Common myeloid progenitor, CD34-positive (primary cell): ENCODE measurements around the gene RER1. TPM values are rescaled to one million over a fixed set of nuclear protein-coding genes. Genes with fewer than 3 reads are reported as not detected.
A peak's percentile ranks its signal among the peaks of the same experiment; 100 is the strongest.

Experiments
- CTCF ChIA-PET: fragments of 350-600 bp; sonication (Branson Sonifier 250); formaldehyde crosslinking; loops from one replicate; lab custom pipeline; 2021; ENCODE audit warnings: antibody characterized with exemption; lab: Charles Lee
- POLR2A ChIA-PET: fragments of 350-600 bp; sonication (Branson Sonifier 250); formaldehyde crosslinking; loops from one replicate; lab custom pipeline; 2021; ENCODE audit warnings: antibody characterized with exemption; lab: Charles Lee
- DNase-seq, 3 donors: peaks; one replicate each; pipeline versions ENCODE4 v3.0.0 to v3.0.0-alpha.2; 2013
- H3K27ac ChIP-seq, 2 experiments: 1 replicate in 1 of 2; 2 replicates in 1 of 2; pipeline ENCODE4 v1.7.0; 2013; ENCODE audit warnings: inconsistent platforms in 2 of 2, low read length in 2 of 2, mild to moderate bottlenecking in 2 of 2, low read depth in 1 of 2, moderate library complexity in 1 of 2; ENCODE audit not compliant: severe bottlenecking in 2 of 2, insufficient read depth in 1 of 2, poor library complexity in 1 of 2
- H3K27me3 ChIP-seq, 5 experiments: replicated peaks in 2 of 5; 1 replicate in 3 of 5; 2 replicates in 2 of 5; pipeline versions ENCODE4 v1.6.1 to v1.7.0; 2013; ENCODE audit warnings: low read length in 4 of 5, mild to moderate bottlenecking in 2 of 5, moderate library complexity in 2 of 5, inconsistent platforms in 1 of 5; ENCODE audit not compliant: insufficient read depth in 5 of 5, control insufficient read depth in 4 of 5
- H3K36me3 ChIP-seq, 4 experiments: 1 replicate in 2 of 4; 2 replicates in 2 of 4; pipeline versions ENCODE4 v1.6.1 to v1.7.0; 2013; ENCODE audit warnings: low read length in 3 of 4, control low read depth in 1 of 4, mild to moderate bottlenecking in 1 of 4; ENCODE audit not compliant: control insufficient read depth in 4 of 4, insufficient read depth in 4 of 4
- H3K4me1 ChIP-seq, 4 experiments: 1 replicate in 3 of 4; 2 replicates in 1 of 4; pipeline versions ENCODE4 v1.6.1 to v1.7.1; 2013; ENCODE audit warnings: low read length in 3 of 4, mild to moderate bottlenecking in 3 of 4, control low read depth in 1 of 4, inconsistent platforms in 1 of 4, moderate library complexity in 1 of 4; ENCODE audit not compliant: control insufficient read depth in 4 of 4, insufficient read depth in 4 of 4; ENCODE audit errors: control extremely low read depth in 1 of 4
- H3K4me3 ChIP-seq, 7 experiments: 1 replicate in 4 of 7; 2 replicates in 3 of 7; pipeline versions ENCODE4 v1.5.1 to v1.7.0; 2013; ENCODE audit warnings: mild to moderate bottlenecking in 7 of 7, low read length in 6 of 7, moderate library complexity in 6 of 7, inconsistent platforms in 2 of 7, low read depth in 2 of 7, control low read depth in 1 of 7; ENCODE audit not compliant: insufficient read depth in 4 of 7, control insufficient read depth in 1 of 7; ENCODE audit errors: extremely low read depth in 1 of 7
- H3K9me3 ChIP-seq, 5 experiments: 1 replicate in 4 of 5; 2 replicates in 1 of 5; pipeline versions ENCODE4 v1.6.1 to v1.7.1; 2013; ENCODE audit warnings: low read length in 4 of 5, mild to moderate bottlenecking in 2 of 5, inconsistent platforms in 1 of 5, low read depth in 1 of 5, moderate library complexity in 1 of 5; ENCODE audit not compliant: control insufficient read depth in 4 of 5, insufficient read depth in 2 of 5; ENCODE audit errors: control extremely low read depth in 1 of 5
- WGBS: methylation state at CpG from one replicate; pipeline ENCODE4 v1.1.5; 2013; ENCODE audit not compliant: insufficient coverage; 5-methylcytosine and 5-hydroxymethylcytosine counted together
- polyA plus RNA-seq: library from polyadenylated mRNA; unstranded; fragments of 120-200 nt; gene quantifications from one replicate; pipeline ENCODE4 v1.2.1, GENCODE V29; 2013

Gene RER1, protein sequence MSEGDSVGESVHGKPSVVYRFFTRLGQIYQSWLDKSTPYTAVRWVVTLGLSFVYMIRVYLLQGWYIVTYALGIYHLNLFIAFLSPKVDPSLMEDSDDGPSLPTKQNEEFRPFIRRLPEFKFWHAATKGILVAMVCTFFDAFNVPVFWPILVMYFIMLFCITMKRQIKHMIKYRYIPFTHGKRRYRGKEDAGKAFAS
- polyA plus RNA-seq = 58.0 TPM

DNA sequence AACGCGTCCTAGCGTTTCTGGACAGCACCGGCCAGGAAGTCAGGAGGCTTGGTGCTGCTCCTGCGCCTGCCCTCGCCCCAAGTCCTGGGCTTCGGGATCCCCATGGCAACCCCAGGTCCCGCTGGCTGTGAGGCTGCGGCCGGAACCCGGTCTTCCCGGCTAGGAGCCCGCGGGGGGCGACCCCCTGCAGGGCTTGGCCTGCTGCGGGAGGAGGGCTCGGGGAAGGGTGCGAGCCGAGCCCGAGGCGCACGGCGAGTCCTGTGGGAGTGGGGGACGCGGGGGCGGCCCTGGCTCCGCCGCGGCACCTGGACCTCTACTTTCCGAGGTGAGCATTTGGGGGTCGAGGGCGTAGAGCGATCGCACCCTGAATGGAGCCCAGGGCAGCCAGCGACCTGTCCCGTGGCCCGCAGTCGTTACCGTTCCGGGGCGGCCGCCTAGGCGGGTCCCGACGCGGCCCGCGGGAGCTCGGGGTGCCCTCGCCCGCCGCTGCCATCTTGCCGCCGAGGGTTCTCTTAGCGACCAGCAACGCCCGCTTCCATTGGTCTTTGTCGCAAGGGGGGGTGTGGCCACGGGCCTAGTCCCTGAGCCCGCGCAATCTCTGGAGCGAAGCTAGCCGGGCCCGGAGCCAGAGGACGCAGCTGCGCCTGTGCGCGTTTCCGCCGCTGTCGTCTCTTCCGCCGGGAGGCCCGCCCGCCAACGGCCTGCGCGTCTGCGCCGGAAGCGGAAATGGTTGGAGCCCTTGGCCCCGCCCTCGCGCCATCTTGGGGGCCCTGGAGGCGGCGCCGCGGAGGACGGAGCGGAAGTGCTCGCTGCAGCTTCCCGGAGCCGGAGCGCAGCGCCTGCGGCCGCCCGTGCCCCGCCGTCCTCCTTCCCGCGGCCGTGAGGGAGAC, at the start of gene RER1, which contains the start of gene MORN1:
RER1 (plus strand) TSS at position 801 of the 890 bp plus-strand sequence. CDS start 3,950 bp downstream, outside the sequence.
MORN1 (minus strand) TSS at position 514 of the 890 bp plus-strand sequence; CDS start at position 493, 21 bp downstream.
- POLR2A ChIA-PET = interaction anchor here (0.8 to 1.4 kb wide), 10 partner anchors 9 to 196 kb away, joined by 3 to 11 read pairs (median 4); partner anchors contain the start of gene FAAP20
- Histone ChIP-seq H3K9me3 (no peaks in the 10 kb centered on the region), H3K27ac (peak within 1 kb of the TSS; percentile 77 to 91), H3K36me3 (peaks cover 7 to 42% (median 27%) of the 10 kb centered on the region in 4 experiments), H3K27me3 (no peaks in the 10 kb centered on the region), H3K4me3 (peak within 1 kb of the TSS; percentile 75 to 94 (median 86)), H3K4me1 (peaks cover 2 to 26% (median 23%) of the 10 kb centered on the region in 4 experiments)
- WGBS = under 1% methylated on average over 77 of the region's 103 CpGs
- CTCF ChIA-PET = interaction anchor here (1.0 to 2.5 kb wide), 2 partner anchors 9 to 157 kb away, joined by 3 to 14 read pairs; no protein-coding TSS in a partner anchor
- peak; percentile 99 to 100 (median 100) for DNase-seq

DNA sequence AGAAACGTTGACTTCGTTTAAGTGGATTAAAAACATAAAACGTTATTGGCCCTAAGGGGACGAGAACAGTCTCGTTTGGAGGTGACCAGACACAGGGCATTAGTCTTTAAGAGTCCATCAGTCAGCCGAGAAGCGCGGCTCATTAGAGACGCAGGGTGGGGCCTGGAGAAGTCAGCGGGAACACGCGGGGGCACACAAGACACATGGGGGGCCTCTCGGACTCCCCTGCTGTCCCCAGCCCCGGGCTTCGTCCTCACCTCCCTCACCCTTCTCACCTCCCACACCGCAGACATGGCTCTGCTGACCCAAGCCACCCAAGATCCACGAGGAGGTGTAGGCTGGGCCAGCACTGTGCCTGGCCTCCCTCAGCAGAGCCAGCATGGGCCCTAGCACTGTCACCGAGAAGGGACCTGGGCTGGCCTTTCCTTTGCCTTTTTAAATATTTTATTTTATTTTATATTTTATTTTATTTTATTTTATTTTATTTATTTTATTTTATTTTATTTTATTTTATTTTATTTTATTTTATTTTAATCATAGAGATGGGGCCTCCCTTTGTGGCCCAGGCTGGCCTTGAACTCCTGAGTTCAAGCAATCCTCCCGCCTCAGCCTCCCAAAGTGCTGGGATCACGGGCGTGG, 49.1 kb upstream of the RER1 start:
- 94% methylated on average over 16 of the region's 21 CpGs for WGBS
- Histone ChIP-seq H3K9me3 (no peaks in the 10 kb centered on the region), H3K4me1 (no peaks in the 10 kb centered on the region), H3K4me3 (no peak overlapping the region), H3K36me3 (no peaks in the 10 kb centered on the region), H3K27ac (no peak overlapping the region), H3K27me3 (peaks cover 0 to 1% (median 0%) of the 10 kb centered on the region in 5 experiments)
- DNase-seq = no peak
- CTCF ChIA-PET = no interaction called here
- POLR2A ChIA-PET = no interaction called here

DNA sequence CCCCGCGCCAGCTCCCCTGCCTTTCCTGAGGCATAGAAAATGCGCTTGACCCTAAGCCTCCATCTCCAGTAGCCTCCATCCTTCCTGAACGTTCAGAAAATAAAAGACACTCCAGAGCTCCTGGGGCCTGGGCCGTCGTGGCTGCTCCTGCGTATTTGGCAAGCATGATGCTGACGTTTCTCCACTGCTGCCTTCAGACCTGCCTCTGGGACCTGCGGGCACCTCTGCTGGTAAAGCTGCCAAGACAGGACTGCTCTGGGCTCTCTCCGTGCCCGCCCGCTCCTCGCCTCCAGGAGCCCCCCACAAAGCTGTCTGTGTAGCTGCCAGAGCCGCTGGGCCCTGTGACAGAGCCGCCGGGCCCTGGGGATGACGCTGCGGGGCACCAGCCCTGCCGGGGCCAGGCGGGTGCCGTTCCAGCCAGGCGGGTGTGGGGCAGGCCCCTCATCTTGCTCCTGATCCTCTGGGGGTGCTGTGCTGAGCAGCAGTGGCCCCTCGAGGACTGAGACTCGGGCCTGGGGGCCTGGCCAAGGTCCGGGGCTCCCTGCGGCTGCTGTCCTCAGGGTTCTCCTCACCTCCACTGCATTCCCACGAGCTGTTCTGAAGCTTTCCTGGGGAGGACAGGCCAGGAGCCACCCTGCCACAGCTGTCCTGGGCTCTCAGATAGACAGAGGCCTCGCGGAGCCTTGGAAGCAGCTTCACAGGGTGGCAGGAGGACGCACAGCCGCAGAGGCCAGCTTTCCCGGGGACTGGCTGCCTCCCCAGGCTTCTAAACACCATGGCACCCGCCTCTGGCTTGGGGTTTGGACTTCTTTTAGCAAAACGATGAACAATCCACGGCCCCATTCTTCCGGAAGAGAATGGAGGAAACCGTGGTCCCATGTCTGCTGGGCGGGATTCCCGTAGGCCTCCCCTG, 48.4 kb upstream of the RER1 start:
- H3K36me3 ChIP-seq = no peaks in the 10 kb centered on the region
- POLR2A ChIA-PET = no interaction called here
- 92% methylated on average over 34 of the region's 39 CpGs for WGBS
- no peak for DNase-seq
- CTCF ChIA-PET = no interaction called here
- H3K27ac ChIP-seq = no peak overlapping the region
- no peaks in the 10 kb centered on the region for H3K9me3 ChIP-seq
- H3K27me3 ChIP-seq = peaks cover 0 to 1% (median 0%) of the 10 kb centered on the region in 5 experiments
- H3K4me3 ChIP-seq = no peak overlapping the region
- no peaks in the 10 kb centered on the region for H3K4me1 ChIP-seq

DNA sequence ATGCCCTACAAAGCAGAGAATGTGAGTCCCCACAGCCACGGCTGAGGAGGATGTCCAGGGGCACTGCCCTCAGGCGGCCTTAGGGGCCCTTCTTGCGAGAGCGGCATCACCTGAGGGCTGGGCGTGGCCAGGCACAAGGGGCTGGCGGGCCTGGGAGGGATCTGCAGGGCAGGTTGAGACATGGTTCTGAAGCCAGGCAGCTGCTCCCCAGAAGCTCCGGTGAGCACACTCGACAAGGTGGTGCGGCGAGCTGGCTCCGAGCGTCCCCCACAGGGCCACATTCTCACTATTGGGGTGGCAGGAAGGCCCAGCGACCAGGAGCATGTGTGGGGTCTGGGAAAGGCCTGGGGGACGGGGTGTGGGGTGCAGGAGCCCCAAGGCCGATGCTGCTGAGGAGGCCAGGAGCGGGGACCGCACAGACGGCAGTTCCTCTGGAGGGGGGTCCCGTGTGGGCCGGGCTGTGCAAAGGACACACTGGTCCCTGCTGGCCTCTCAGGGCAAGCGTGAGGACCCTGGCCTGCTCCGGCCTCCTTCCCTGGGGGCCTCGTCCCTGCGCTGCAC, 47.4 kb upstream of the RER1 start:
- no peak overlapping the region for H3K4me3 ChIP-seq
- CTCF ChIA-PET = no interaction called here
- POLR2A ChIA-PET = no interaction called here
- 94% methylated on average over 24 of the region's 24 CpGs for WGBS
- no peaks in the 10 kb centered on the region for H3K4me1 ChIP-seq
- H3K36me3 ChIP-seq = no peaks in the 10 kb centered on the region
- H3K27me3 ChIP-seq = no peaks in the 10 kb centered on the region
- no peaks in the 10 kb centered on the region for H3K9me3 ChIP-seq
- no peak for DNase-seq
- H3K27ac ChIP-seq = no peak overlapping the region

DNA sequence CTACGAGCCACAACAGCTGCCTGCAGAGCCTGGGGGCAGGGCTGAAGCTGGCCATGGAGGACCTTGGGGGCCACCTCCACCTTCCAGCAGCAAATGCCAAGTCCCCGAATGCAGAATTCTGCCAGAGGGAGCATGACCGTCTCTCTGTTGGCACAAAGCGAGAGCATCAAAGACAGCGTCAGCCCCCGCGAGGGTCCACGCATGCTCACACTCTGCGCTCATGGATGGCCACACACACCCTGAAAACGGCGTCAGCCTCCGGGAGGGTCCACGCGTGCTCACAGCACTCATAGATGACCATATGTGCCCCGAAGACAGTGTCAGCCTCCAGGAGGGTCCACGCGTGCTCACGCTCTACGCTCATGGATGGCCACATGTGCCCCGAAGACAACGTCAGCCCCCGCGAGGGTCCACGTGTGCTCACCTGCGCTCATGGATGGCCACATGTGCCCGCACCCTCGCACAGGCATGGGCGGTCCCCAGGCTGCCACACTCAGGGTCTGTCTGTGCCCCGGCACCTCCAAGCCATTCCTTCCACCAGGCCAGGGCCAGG, 46.8 kb upstream of the RER1 start:
- POLR2A ChIA-PET = no interaction called here
- no peak overlapping the region for H3K4me3 ChIP-seq
- CTCF ChIA-PET = no interaction called here
- 97% methylated on average over 29 of the region's 29 CpGs for WGBS
- H3K4me1 ChIP-seq = no peaks in the 10 kb centered on the region
- H3K27ac ChIP-seq = no peak overlapping the region
- H3K36me3 ChIP-seq = no peaks in the 10 kb centered on the region
- H3K27me3 ChIP-seq = no peaks in the 10 kb centered on the region
- no peak for DNase-seq
- H3K9me3 ChIP-seq = no peaks in the 10 kb centered on the region
